H9 (cell line): ENCODE measurements around the gene DRD1. TPM values are rescaled to one million over a fixed set of nuclear protein-coding genes. Genes with fewer than 3 reads are reported as not detected.
"Not testable (repeated sequence)": the region's sequence is repeated elsewhere in the genome, so short reads cannot be mapped to it uniquely, and the experiment has no call there.

Source experiments
- DNase-seq: peaks from one replicate; pipeline ENCODE4 v3.0.0-alpha.2; 2017
- H2AFZ ChIP-seq: one replicate; pipeline ENCODE4 v1.6.1; 2013; ENCODE audit warnings: mild to moderate bottlenecking, low read length, control low read depth, moderate library complexity
- H2AK5ac ChIP-seq: 2 replicates; pipeline ENCODE4 v1.6.1; 2013; ENCODE audit warnings: low read length, control low read depth, mixed read lengths; ENCODE audit not compliant: insufficient read length
- H2BK120ac ChIP-seq: one replicate; pipeline ENCODE4 v1.6.1; 2013; ENCODE audit warnings: low read depth, mild to moderate bottlenecking, low read length, control low read depth, inconsistent platforms; ENCODE audit not compliant: poor library complexity, severe bottlenecking
- H2BK12ac ChIP-seq: 2 replicates; pipeline ENCODE4 v1.6.1; 2013; ENCODE audit warnings: low read length, control low read depth, mixed read lengths, low read depth; ENCODE audit not compliant: insufficient read length
- H2BK15ac ChIP-seq: 2 replicates; pipeline ENCODE4 v1.6.1; 2013; ENCODE audit warnings: low read depth, low read length, control low read depth
- H2BK20ac ChIP-seq: one replicate; pipeline ENCODE4 v1.6.1; 2013; ENCODE audit warnings: low read depth, mild to moderate bottlenecking, low read length, control low read depth, inconsistent platforms; ENCODE audit not compliant: poor library complexity, severe bottlenecking
- H2BK5ac ChIP-seq: 2 replicates; pipeline ENCODE4 v1.6.1; 2013; ENCODE audit warnings: low read length, control low read depth, mixed read lengths; ENCODE audit not compliant: insufficient read length
- H3K14ac ChIP-seq: 2 replicates; pipeline ENCODE4 v1.6.1; 2013; ENCODE audit warnings: low read length, control low read depth; ENCODE audit not compliant: insufficient read depth
- H3K18ac ChIP-seq: 2 replicates; pipeline ENCODE4 v1.6.1; 2013; ENCODE audit warnings: low read depth, mild to moderate bottlenecking, mixed read lengths, low read length, control low read depth; ENCODE audit not compliant: insufficient read length
- H3K23ac ChIP-seq: 2 replicates; pipeline ENCODE4 v1.6.1; 2013; ENCODE audit warnings: low read length, control low read depth, mixed read lengths, low read depth; ENCODE audit not compliant: insufficient read length
- H3K23me2 ChIP-seq: 2 replicates; pipeline ENCODE4 v1.6.1; 2013; ENCODE audit warnings: low read depth, mild to moderate bottlenecking, mixed read lengths, low read length, control low read depth; ENCODE audit not compliant: insufficient read length, poor library complexity, severe bottlenecking
- H3K27ac ChIP-seq: 2 replicates; pipeline ENCODE4 v1.5.1; 2013; ENCODE audit warnings: low read length, control low read depth, mixed read lengths, low read depth; ENCODE audit not compliant: insufficient read length
- H3K27me3 ChIP-seq: 2 replicates; pipeline ENCODE4 v1.6.1; 2013; ENCODE audit warnings: low read length, control low read depth, inconsistent platforms; ENCODE audit not compliant: insufficient read depth
- H3K4ac ChIP-seq: 2 replicates; pipeline ENCODE4 v1.6.1; 2013; ENCODE audit warnings: low read depth, mild to moderate bottlenecking, control low read depth, inconsistent platforms, low read length, moderate library complexity
- H3K4me1 ChIP-seq: 2 replicates; pipeline ENCODE4 v1.6.1; 2013; ENCODE audit warnings: low read length, control low read depth, inconsistent platforms; ENCODE audit not compliant: insufficient read depth
- H3K4me2 ChIP-seq: 2 replicates; pipeline ENCODE4 v1.6.1; 2013; ENCODE audit warnings: low read length, control low read depth, mixed read lengths; ENCODE audit not compliant: insufficient read length, insufficient read depth
- H3K56ac ChIP-seq: 2 replicates; pipeline ENCODE4 v1.6.1; 2013; ENCODE audit warnings: low read depth, mild to moderate bottlenecking, mixed read lengths, low read length, control low read depth; ENCODE audit not compliant: insufficient read length
- H3K79me1 ChIP-seq: 2 replicates; pipeline ENCODE4 v1.6.1; 2013; ENCODE audit warnings: low read depth, mild to moderate bottlenecking, moderate library complexity, low read length, control low read depth, inconsistent platforms; ENCODE audit not compliant: insufficient read depth, poor library complexity, severe bottlenecking
- H3K79me2 ChIP-seq: 2 replicates; pipeline ENCODE4 v1.6.1; 2013; ENCODE audit warnings: low read length, control low read depth, inconsistent platforms; ENCODE audit not compliant: insufficient read depth
- H3K9ac ChIP-seq: 2 replicates; pipeline ENCODE4 v1.6.1; 2013; ENCODE audit warnings: low read length, control low read depth, mixed read lengths; ENCODE audit not compliant: insufficient read length; ENCODE audit errors: extremely low read depth
- H3K9me3 ChIP-seq: one replicate; pipeline ENCODE4 v1.6.1; 2013; ENCODE audit warnings: low read depth, low read length, inconsistent platforms; ENCODE audit not compliant: control insufficient read depth
- H3T11ph ChIP-seq: one replicate; pipeline ENCODE4 v1.6.1; 2013; ENCODE audit warnings: mild to moderate bottlenecking, low read length, control low read depth, inconsistent platforms
- H4K20me1 ChIP-seq: one replicate; pipeline ENCODE4 v1.6.1; 2013; ENCODE audit not compliant: control insufficient read depth, insufficient read length, insufficient read depth
- H4K5ac ChIP-seq: 2 replicates; pipeline ENCODE4 v1.6.1; 2013; ENCODE audit warnings: low read depth, mild to moderate bottlenecking, mixed read lengths, low read length, control low read depth; ENCODE audit not compliant: insufficient read length
- H4K8ac ChIP-seq: replicated peaks from 2 replicates; pipeline ENCODE4 v1.6.1; 2013; ENCODE audit warnings: low read length, control low read depth, mixed read lengths, low read depth; ENCODE audit not compliant: insufficient read length
- H4K91ac ChIP-seq: 2 replicates; pipeline ENCODE4 v1.6.1; 2013; ENCODE audit warnings: low read depth, mild to moderate bottlenecking, moderate library complexity, mixed read lengths, low read length, control low read depth; ENCODE audit not compliant: insufficient read length
- H3K27ac Mint-ChIP-seq, 3 experiments: 2 replicates in 2 of 3; 3 replicates in 1 of 3; pipeline ENCODE4 v1.8.0; 2020 to 2021; ENCODE audit warnings: mixed read lengths in 3 of 3, mild to moderate bottlenecking in 1 of 3, moderate library complexity in 1 of 3
- H3K27me3 Mint-ChIP-seq: 2 replicates; pipeline ENCODE4 v1.8.0; 2021; ENCODE audit warnings: low read depth, mild to moderate bottlenecking, moderate library complexity, mixed read lengths
- H3K36me3 Mint-ChIP-seq, 3 experiments: 2 replicates in 2 of 3; 3 replicates in 1 of 3; pipeline ENCODE4 v1.8.0; 2020 to 2021; ENCODE audit warnings: low read depth in 3 of 3, mixed read lengths in 3 of 3; ENCODE audit not compliant: insufficient read depth in 1 of 3
- H3K4me1 Mint-ChIP-seq, 2 experiments: 2 replicates each; pipeline ENCODE4 v1.8.0; 2020; ENCODE audit warnings: mixed read lengths in 2 of 2
- H3K4me3 Mint-ChIP-seq, 2 experiments: 2 replicates in 1 of 2; 3 replicates in 1 of 2; pipeline ENCODE4 v1.8.0; 2020 to 2021; ENCODE audit warnings: mild to moderate bottlenecking in 2 of 2, mixed read lengths in 2 of 2, moderate library complexity in 1 of 2
- H3K9me3 Mint-ChIP-seq, 2 experiments: 2 replicates in 1 of 2; 3 replicates in 1 of 2; pipeline ENCODE4 v1.8.0; 2020; ENCODE audit warnings: mild to moderate bottlenecking in 2 of 2, mixed read lengths in 2 of 2, moderate library complexity in 1 of 2
- WGBS: extraction: QIAGEN DNeasy Blood & Tissue Kit; methylation state at CpG from one replicate; pipeline ENCODE4 v1.1.7; 2013; ENCODE audit warnings: missing lambda C conversion rate, low lambda C conversion rate, mixed read lengths; ENCODE audit not compliant: insufficient read length; ENCODE audit errors: extremely low coverage; 5-methylcytosine and 5-hydroxymethylcytosine counted together
- total RNA-seq: library from RNA; stranded (reverse); gene quantifications from 2 replicates; pipeline ENCODE4 v1.2.1, GENCODE V29; 2021

The DRD1 gene
- total RNA-seq, 1 experiment from 2014 or later, result not detected

- not testable (repeated sequence) for H2BK20ac ChIP-seq, H3T11ph ChIP-seq, H4K20me1 ChIP-seq, H2AFZ ChIP-seq, H3K18ac ChIP-seq, H3K27ac Mint-ChIP-seq, H2BK120ac ChIP-seq, H2AK5ac ChIP-seq, H3K4me2 ChIP-seq, H3K9me3 ChIP-seq, H3K79me2 ChIP-seq, H4K8ac ChIP-seq, H3K23ac ChIP-seq, H3K4me1 ChIP-seq, H3K56ac ChIP-seq, H2BK5ac ChIP-seq, H3K9ac ChIP-seq, H3K27ac ChIP-seq, DNase-seq, H3K14ac ChIP-seq, H3K79me1 ChIP-seq, H3K4ac ChIP-seq, H3K23me2 ChIP-seq, H2BK15ac ChIP-seq, H4K91ac ChIP-seq, H2BK12ac ChIP-seq, H3K27me3 ChIP-seq, H4K5ac ChIP-seq, H3K4me3 Mint-ChIP-seq
- Mint-ChIP-seq H3K9me3 (peaks cover 4 to 14% of the 10 kb centered on the region in 2 experiments), H3K36me3 (peaks cover 3 to 14% (median 8%) of the 10 kb centered on the region in 3 experiments), H3K4me1 (peaks cover 0 to 12% of the 10 kb centered on the region in 2 experiments; a peak in 2 of 4 replicates), H3K27me3 (peaks cover 29% of the 10 kb centered on the region)
- no CpG with 5 or more reads among the region's 4 CpGs for WGBS
Measured at GRCh38 chr5:175395430-175395829, 48.6 kb downstream of the DRD1 start.
